ENCODE results near the gene RETREG3.
"Not testable (repeated sequence)": the region's sequence is repeated elsewhere in the genome, so short reads cannot be mapped to it uniquely, and the experiment has no call there.

The RETREG3 gene, protein sequence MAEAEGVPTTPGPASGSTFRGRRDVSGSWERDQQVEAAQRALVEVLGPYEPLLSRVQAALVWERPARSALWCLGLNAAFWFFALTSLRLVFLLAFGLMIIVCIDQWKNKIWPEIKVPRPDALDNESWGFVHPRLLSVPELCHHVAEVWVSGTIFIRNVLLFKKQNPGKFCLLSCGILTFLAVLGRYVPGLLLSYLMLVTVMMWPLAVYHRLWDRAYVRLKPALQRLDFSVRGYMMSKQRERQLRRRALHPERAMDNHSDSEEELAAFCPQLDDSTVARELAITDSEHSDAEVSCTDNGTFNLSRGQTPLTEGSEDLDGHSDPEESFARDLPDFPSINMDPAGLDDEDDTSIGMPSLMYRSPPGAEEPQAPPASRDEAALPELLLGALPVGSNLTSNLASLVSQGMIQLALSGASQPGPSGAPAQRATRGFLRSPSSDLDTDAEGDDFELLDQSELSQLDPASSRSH

DNA sequence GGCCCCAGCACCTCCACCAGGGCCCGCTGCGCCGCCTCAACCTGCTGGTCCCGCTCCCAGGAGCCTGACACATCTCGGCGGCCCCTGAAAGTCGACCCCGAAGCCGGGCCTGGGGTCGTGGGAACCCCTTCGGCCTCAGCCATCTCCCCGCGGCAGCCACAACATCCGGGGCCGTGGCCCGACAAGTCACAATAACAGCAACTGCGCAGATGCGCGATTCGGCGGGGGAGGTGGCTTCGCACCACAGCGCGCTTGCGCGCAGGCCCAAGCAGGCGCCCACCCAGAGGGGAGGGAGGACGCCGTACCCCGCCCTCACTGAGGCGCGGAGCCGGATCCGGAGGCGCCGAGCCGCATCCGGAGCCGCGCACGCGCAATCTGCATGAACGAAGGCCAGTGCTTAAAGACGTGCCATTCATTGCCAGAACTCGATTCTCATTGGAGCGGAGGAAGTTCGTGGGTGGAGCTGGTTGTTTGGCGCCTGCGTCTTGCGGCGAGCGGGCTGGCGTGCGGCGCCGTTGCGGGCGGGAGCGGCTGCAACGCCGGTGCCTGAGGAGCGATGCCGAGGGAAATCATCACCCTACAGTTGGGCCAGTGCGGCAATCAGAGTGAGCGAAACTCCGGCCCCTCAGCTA is at the start of gene RETREG3, which contains the start of gene TUBG1:
TSS of gene RETREG3 (minus strand) at position 193 of the 632 bp plus-strand sequence. CDS start at position 143, 50 bp downstream.
TSS of gene TUBG1 (plus strand) at position 502 of the 632 bp plus-strand sequence. CDS start at position 557, 55 bp downstream.
- in situ Hi-C loops (cut with MboI; ENCODE audit: low sequenced_read_pairs): no loop called here

- in situ Hi-C loops (cut with MboI; ENCODE audit: low sequenced_read_pairs): no loop called here
Observed at GRCh38 chr17:42657824-42658588, 48.8 kb upstream of the RETREG3 start.

DNA sequence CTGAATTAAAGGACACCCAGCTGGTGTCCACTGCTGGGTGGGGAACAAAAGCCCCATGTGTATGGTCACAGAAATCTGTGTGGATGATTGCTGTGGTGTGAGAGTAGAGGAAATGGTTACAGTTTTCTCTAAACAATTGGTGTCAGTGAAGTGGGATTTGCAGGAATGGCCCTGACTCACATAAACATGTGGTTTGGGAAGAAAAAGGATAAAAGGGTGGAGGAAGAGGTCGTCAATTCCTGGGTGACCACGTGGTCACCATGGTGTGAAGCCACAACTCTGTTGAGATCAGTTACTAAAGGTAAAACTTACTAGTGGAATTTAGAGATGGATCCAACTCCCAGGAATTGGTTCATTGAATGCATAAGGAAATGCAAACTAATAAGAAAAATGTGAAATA is 46.4 kb upstream of the RETREG3 start:
- in situ Hi-C loops (cut with MboI; ENCODE audit: low sequenced_read_pairs): no loop called here

GRCh38 chr17:42653179-42654124 is 44.3 kb upstream of the RETREG3 start:
- in situ Hi-C loops (cut with MboI; ENCODE audit: low sequenced_read_pairs): no loop called here

DNA sequence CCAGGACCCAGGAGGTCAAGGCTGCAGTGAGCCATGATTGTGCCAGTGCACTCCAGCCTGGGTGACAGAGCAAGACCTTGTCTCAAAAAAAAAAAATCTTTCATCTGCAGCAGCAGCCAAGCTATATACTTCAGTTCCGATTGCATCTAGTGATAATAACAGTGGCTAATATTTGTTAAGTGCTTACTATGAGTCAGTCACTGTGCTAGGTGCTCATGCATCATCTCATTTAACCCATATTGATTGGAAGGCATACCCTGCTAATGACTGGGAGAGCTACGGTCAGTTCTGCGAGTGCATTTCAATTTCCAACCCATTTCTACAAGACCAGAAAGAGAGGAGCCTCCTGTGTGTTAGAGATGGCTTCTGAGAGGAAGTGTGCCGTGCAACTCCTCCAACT is 42.2 kb upstream of the RETREG3 start:
- in situ Hi-C loops (cut with MboI; ENCODE audit: low sequenced_read_pairs): no loop called here

- in situ Hi-C loops (cut with MboI; ENCODE audit: low sequenced_read_pairs): no loop called here
Observed at GRCh38 chr17:42647778-42648177, 38.6 kb upstream of the RETREG3 start.

- in situ Hi-C loops (cut with MboI; ENCODE audit: low sequenced_read_pairs): no loop called here
Observed at GRCh38 chr17:42642336-42642735, 33.2 kb upstream of the RETREG3 start.

DNA sequence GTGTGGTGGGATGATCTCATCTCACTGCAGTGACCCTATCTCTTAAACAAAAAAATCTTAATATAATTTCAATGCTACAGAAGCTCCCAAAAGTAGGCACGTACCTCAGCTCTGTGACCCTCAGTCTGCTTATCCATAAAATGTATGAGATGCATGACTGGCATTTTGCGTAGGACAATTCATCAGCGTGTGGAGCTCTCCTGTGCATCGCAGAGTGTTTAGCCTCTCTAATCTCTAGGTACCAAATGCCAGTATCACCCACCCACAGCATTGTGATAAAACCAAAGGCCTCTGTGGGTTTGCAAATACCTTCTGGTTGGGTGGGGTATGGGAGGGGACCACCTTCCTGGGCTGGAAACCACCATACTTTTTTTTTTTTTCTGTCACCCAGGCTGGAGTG is 30.9 kb upstream of the RETREG3 start:
- in situ Hi-C loops (cut with MboI; ENCODE audit: low sequenced_read_pairs): no loop called here

- in situ Hi-C loops (cut with MboI; ENCODE audit: low sequenced_read_pairs): no loop called here
Observed at GRCh38 chr17:42639525-42640113, 30.4 kb upstream of the RETREG3 start.

DNA sequence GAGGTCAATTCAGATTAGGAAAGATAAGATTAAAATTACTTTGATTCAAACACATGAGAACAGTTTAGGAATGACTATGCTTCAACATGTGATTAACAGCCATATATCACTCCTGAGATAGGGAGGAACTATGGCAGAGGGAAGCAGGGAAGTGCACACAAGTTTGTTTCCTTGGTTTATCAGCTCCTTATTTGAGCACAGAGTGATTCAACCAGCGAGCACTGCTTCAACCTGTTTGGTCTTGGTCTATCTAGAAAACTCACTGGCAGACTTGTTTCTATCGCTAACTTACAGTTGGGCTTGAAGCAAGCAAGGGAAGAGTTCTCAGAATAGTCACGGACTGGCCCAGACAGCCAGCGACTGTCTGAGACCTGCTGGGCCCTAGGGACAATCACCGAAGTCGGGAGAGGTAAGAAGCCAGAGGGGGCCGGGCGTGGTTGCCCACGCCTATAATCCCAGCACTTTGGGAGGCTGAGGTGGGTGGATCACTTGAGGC is 23.8 kb upstream of the RETREG3 start:
- in situ Hi-C loops (cut with MboI; ENCODE audit: low sequenced_read_pairs): no loop called here

GRCh38 chr17:42629411-42630009 is 20.3 kb upstream of the RETREG3 start:
- in situ Hi-C loops (cut with MboI; ENCODE audit: low sequenced_read_pairs): no loop called here

DNA sequence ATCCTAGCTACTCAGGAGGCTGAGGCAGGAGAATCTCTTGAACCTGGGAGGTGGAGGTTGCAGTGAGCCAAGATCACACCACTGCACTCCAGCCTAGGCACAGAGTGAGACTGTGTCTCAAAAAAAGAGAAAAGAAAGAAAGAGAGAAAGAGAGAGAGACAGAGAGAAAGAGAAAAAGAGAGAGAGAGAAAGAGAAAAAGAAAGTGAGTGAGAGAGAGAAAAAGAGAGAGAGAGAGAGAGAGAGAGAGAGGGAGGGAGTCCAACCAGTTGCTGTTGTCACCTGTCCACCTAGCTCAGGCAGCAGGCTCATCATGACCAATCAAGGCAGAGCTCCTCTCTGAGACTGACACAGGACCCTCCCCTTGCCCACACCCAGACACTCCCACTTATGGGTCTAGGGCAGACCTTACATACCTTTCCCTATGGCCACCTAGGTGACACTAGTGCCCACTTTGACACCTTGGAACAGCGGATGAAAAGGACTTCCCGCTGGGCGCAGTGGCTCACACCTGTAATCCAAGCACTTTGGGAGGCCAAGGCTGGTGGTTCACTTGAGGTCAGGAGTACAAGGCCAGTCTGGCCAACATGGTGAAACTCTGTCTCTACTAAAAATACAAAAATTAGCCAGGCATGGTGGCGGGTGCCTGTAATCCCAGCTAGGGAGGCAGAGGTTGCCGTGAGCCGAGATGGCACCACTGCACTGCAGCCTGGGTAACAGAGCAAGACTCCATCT is 18.0 kb upstream of the RETREG3 start:
- in situ Hi-C loops (cut with MboI; ENCODE audit: low sequenced_read_pairs): not testable (repeated sequence)

GRCh38 chr17:42623732-42624596 is 14.8 kb upstream of the RETREG3 start:
- in situ Hi-C loops (cut with MboI; ENCODE audit: low sequenced_read_pairs): no loop called here

DNA sequence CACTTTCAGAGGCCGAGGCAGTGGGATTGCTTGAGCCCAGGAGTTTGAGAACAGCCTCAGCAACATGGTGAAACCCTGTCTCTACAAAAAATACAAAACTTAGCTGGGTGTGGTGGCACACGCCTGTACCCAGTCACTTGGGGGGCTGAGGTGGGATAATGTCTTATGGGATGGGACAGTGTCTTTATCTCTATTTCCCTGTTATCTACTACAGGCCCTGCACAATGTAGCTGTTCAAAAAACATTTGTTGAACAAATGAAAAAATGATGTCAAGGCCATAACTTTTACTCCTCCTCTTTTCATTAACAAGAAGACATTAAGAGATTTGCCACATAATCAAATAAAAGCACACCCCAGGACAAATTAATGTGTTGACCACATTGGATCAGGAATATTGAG is 14.1 kb upstream of the RETREG3 start:
- in situ Hi-C loops (cut with MboI; ENCODE audit: low sequenced_read_pairs): no loop called here

GRCh38 chr17:42621987-42622386 is 12.8 kb upstream of the RETREG3 start:
- in situ Hi-C loops (cut with MboI; ENCODE audit: low sequenced_read_pairs): not testable (repeated sequence)

- in situ Hi-C loops (cut with MboI; ENCODE audit: low sequenced_read_pairs): no loop called here
Observed at GRCh38 chr17:42618442-42619150, 9.4 kb upstream of the RETREG3 start.

DNA sequence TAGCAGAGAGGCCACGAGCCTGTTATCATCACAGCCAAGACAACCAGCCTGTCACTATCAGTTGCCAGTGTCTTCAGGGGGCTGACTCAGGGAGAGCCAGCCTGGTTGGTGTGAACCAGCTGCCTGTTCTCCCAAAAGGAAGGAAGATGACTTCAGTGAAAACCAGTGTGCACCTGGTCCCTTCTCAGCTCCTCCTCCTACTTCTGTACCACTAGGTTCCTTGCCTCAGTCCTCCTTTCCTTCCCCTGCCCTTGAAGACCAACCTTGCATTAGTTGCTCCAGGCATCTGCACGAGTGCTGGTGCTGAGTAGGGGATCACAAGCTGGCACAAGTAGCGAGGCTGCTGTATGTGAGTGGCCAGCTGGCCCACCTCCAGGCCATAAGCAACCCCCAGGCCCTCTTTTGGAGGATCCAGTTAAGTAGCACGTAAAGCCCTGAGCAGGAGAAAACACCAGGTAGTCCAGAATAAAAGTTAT is 8.8 kb upstream of the RETREG3 start:
- in situ Hi-C loops (cut with MboI; ENCODE audit: low sequenced_read_pairs): no loop called here
